IMR-90 (cell line): ENCODE results near the gene KAZN. TPM values are rescaled to one million over a fixed set of nuclear protein-coding genes. Genes with fewer than 3 reads are reported as not detected.

Source experiments
- ATAC-seq: fragments of 200-7000 bp; cut with Tn5 transposase; 2 replicates; pipeline ENCODE4 v1.9.1; 2020; ENCODE audit warnings: low read depth, mild to moderate bottlenecking, moderate library complexity
- BruUV-seq: library from RNA; stranded (reverse); fragments of 400-500 nt; replicated peaks from 2 replicates; lab custom pipeline; 2021; lab: Mats Ljungman, UMichigan
- CTCF ChIA-PET: fragments of 300-600 bp; formaldehyde crosslinking; extraction: SDS; loops from one replicate; lab custom pipeline; 2021; ENCODE audit warnings: antibody characterized with exemption; lab: Yijun Ruan, JAX
- POLR2A ChIA-PET: fragments of 300-600 bp; sonication (Branson Sonifier 250); formaldehyde crosslinking; loops from one replicate; lab custom pipeline; 2022; ENCODE audit warnings: antibody characterized with exemption; ENCODE audit not compliant: unreplicated experiment; lab: Charles Lee
- DNase-seq: peaks from one replicate; pipeline ENCODE4 v3.0.0; 2013
- H2AFZ ChIP-seq: replicated peaks from 2 replicates; pipeline ENCODE3; 2013; ENCODE audit warnings: low read length, mild to moderate bottlenecking; ENCODE audit not compliant: poor library complexity
- H2AK5ac ChIP-seq: 2 replicates; pipeline ENCODE4 v1.6.1; 2013; ENCODE audit warnings: low read depth, low read length, inconsistent platforms
- H2AK9ac ChIP-seq: replicated peaks from 2 replicates; pipeline ENCODE3; 2013; ENCODE audit warnings: mild to moderate bottlenecking, low read depth, low read length, moderate library complexity; ENCODE audit not compliant: poor library complexity
- H2BK120ac ChIP-seq: 2 replicates; pipeline ENCODE4 v1.6.1; 2013; ENCODE audit warnings: low read depth, low read length, inconsistent platforms
- H2BK15ac ChIP-seq: 3 replicates; pipeline ENCODE4 v1.6.1; 2013; ENCODE audit warnings: low read depth, low read length, inconsistent platforms
- H2BK20ac ChIP-seq: 2 replicates; pipeline ENCODE4 v1.6.1; 2013; ENCODE audit warnings: low read depth, mild to moderate bottlenecking, inconsistent platforms, low read length, moderate library complexity
- H2BK5ac ChIP-seq: 2 replicates; pipeline ENCODE4 v1.6.1; 2013; ENCODE audit warnings: mild to moderate bottlenecking, low read depth, low read length, inconsistent platforms; ENCODE audit not compliant: poor library complexity, severe bottlenecking
- H3K14ac ChIP-seq: replicated peaks from 2 replicates; pipeline ENCODE4 v1.6.1; 2013; ENCODE audit warnings: low read depth, low read length, inconsistent platforms
- H3K18ac ChIP-seq: 2 replicates; pipeline ENCODE4 v1.6.1; 2013; ENCODE audit warnings: low read depth, low read length, control low read depth
- H3K23ac ChIP-seq: 2 replicates; pipeline ENCODE4 v1.6.1; 2013; ENCODE audit warnings: low read depth, low read length, inconsistent platforms
- H3K27ac ChIP-seq: 2 replicates; pipeline ENCODE4 v1.5.1; 2013; ENCODE audit warnings: mild to moderate bottlenecking, control low read depth, low read length; ENCODE audit not compliant: insufficient read depth
- H3K27me3 ChIP-seq: 2 replicates; pipeline ENCODE4 v1.6.1; 2013; ENCODE audit warnings: low read length; ENCODE audit not compliant: control insufficient read depth, insufficient read depth
- H3K36me3 ChIP-seq: 2 replicates; pipeline ENCODE4 v1.6.1; 2013; ENCODE audit warnings: low read length, mixed read lengths; ENCODE audit not compliant: control insufficient read depth, insufficient read depth
- H3K4ac ChIP-seq: 2 replicates; pipeline ENCODE4 v1.6.1; 2013; ENCODE audit warnings: low read depth, low read length, inconsistent platforms
- H3K4me1 ChIP-seq: 2 replicates; pipeline ENCODE4 v1.6.1; 2013; ENCODE audit warnings: low read length, mixed read lengths; ENCODE audit not compliant: control insufficient read depth, insufficient read depth
- H3K4me2 ChIP-seq: 2 replicates; pipeline ENCODE4 v1.6.1; 2013; ENCODE audit warnings: low read depth, mild to moderate bottlenecking, control low read depth, low read length, moderate library complexity
- H3K4me3 ChIP-seq: 2 replicates; pipeline ENCODE4 v1.5.1; 2013; ENCODE audit warnings: low read depth, mild to moderate bottlenecking, control low read depth, low read length, moderate library complexity; ENCODE audit not compliant: insufficient read depth
- H3K56ac ChIP-seq: 2 replicates; pipeline ENCODE4 v1.6.1; 2013; ENCODE audit warnings: low read length, inconsistent platforms; ENCODE audit not compliant: insufficient read depth; ENCODE audit errors: extremely low read depth
- H3K79me1 ChIP-seq, 2 experiments: 2 replicates each; pipeline ENCODE4 v1.6.1; 2013; ENCODE audit warnings: low read length in 2 of 2, inconsistent platforms in 1 of 2, low read depth in 1 of 2
- H3K9ac ChIP-seq: 2 replicates; pipeline ENCODE4 v1.6.1; 2013; ENCODE audit warnings: low read depth, low read length, control low read depth
- H3K9me1 ChIP-seq: 2 replicates; pipeline ENCODE4 v1.6.1; 2013; ENCODE audit warnings: low read length, inconsistent platforms; ENCODE audit not compliant: insufficient read depth
- H3K9me3 ChIP-seq: 2 replicates; pipeline ENCODE4 v1.6.1; 2013; ENCODE audit warnings: low read length; ENCODE audit not compliant: control insufficient read depth, insufficient read depth
- H4K20me1 ChIP-seq: 2 replicates; pipeline ENCODE4 v1.6.1; 2013; ENCODE audit warnings: low read length, inconsistent platforms; ENCODE audit not compliant: insufficient read depth
- H4K5ac ChIP-seq: 2 replicates; pipeline ENCODE4 v1.6.1; 2013; ENCODE audit warnings: mild to moderate bottlenecking, low read depth, low read length, control low read depth
- H4K8ac ChIP-seq, 2 experiments: 2 replicates each; pipeline ENCODE4 v1.6.1; 2013; ENCODE audit warnings: low read depth in 2 of 2, low read length in 2 of 2, control low read depth in 1 of 2, inconsistent platforms in 1 of 2
- H4K91ac ChIP-seq: 2 replicates; pipeline ENCODE4 v1.6.1; 2013; ENCODE audit warnings: low read depth, low read length, inconsistent platforms; ENCODE audit not compliant: insufficient read depth
- BHLHE40 ChIP-seq: fragments of 150-350 bp; IDR thresholded peaks from 2 replicates; pipeline ENCODE4 v1.6.1; 2016; ENCODE audit warnings: mild to moderate bottlenecking, low read depth, low read length
- CHD1 ChIP-seq: IDR thresholded peaks from 2 replicates; pipeline ENCODE4 v1.6.1; 2012; ENCODE audit warnings: low read depth, low read length, improper control_type of control experiment
- FOS ChIP-seq: fragments of 150-350 bp; IDR thresholded peaks from 2 replicates; pipeline ENCODE4 v1.6.1; 2016; ENCODE audit warnings: low read depth, low read length
- MAFK ChIP-seq: IDR thresholded peaks from 2 replicates; pipeline ENCODE4 v1.6.1; 2012; ENCODE audit warnings: low read depth, low read length, improper control_type of control experiment
- MAZ ChIP-seq: IDR thresholded peaks from 2 replicates; pipeline ENCODE4 v1.6.1; 2012; ENCODE audit warnings: low read depth, mild to moderate bottlenecking, low read length, improper control_type of control experiment, moderate library complexity, borderline replicate concordance
- MXI1 ChIP-seq: IDR thresholded peaks from 2 replicates; pipeline ENCODE4 v1.6.1; 2012; ENCODE audit warnings: low read depth, mild to moderate bottlenecking, low read length, moderate library complexity, borderline replicate concordance
- NFE2L2 ChIP-seq: fragments of 150-350 bp; IDR thresholded peaks from 2 replicates; pipeline ENCODE4 v1.6.1; 2016; ENCODE audit warnings: low read depth, mild to moderate bottlenecking, low read length
- RAD21 ChIP-seq: IDR thresholded peaks from 2 replicates; pipeline ENCODE4 v1.6.1; 2012; ENCODE audit warnings: low read length, improper control_type of control experiment
- RCOR1 ChIP-seq: IDR thresholded peaks from 2 replicates; pipeline ENCODE4 v1.6.1; 2012; ENCODE audit warnings: mild to moderate bottlenecking, low read length, improper control_type of control experiment; ENCODE audit not compliant: insufficient replicate concordance
- RFX5 ChIP-seq: IDR thresholded peaks from 2 replicates; pipeline ENCODE4 v1.8.0; 2012; ENCODE audit warnings: low read depth, mild to moderate bottlenecking, low read length, moderate library complexity
- SMC3 ChIP-seq: fragments of 150-350 bp; IDR thresholded peaks from 2 replicates; pipeline ENCODE4 v1.6.1; 2016; ENCODE audit warnings: low read depth, mild to moderate bottlenecking, antibody characterized with exemption, low read length, moderate library complexity
- USF2 ChIP-seq: fragments of 150-350 bp; IDR thresholded peaks from 2 replicates; pipeline ENCODE4 v1.6.1; 2017; ENCODE audit warnings: mild to moderate bottlenecking, antibody characterized with exemption, low read length, low read depth
- WGBS, 2 experiments: methylation state at CpG; one replicate each; pipeline versions ENCODE4 v1.1.5 to v1.1.7; 2013; ENCODE audit warnings: missing lambda C conversion rate in 2 of 2; ENCODE audit not compliant: insufficient read length in 1 of 2; ENCODE audit errors: extremely low coverage in 2 of 2; 5-methylcytosine and 5-hydroxymethylcytosine counted together
- dilution Hi-C: fragments of 300-500 bp; cut with HindIII; formaldehyde crosslinking; loops from one replicate; pipeline ENCODE4 v1.14.3; 2018; ENCODE audit warnings: low sequenced_read_pairs; ENCODE audit not compliant: unreplicated experiment
- in situ Hi-C: fragments of 300-500 bp; cut with MboI; formaldehyde crosslinking; loops from 3 replicates; pipeline ENCODE4 v1.14.3; 2019; ENCODE audit warnings: low sequenced_read_pairs, inconsistent platforms, mixed read lengths
- intact Hi-C: fragments of 100-400 bp; cut with micrococcal nuclease; formaldehyde crosslinking; loops from 2 replicates; pipeline ENCODE4 v1.10.0; 2022
- polyA plus RNA-seq, 3 experiments: library from polyadenylated mRNA; depleted of rRNA; stranded (reverse); fragments of >200 nt; gene quantifications; 2 replicates each; pipeline ENCODE4 v1.2.3, GENCODE V29; 2012; ENCODE audit warnings: low replicate concordance in 1 of 3
- total RNA-seq: library from RNA; depleted of rRNA; stranded (reverse); fragments of >200 nt; gene quantifications from 2 replicates; pipeline ENCODE4 v1.2.3, GENCODE V29; 2012
- TF ChIP-seq, protein P1 (sequence below): fragments of 150-350 bp; IDR thresholded peaks from 2 replicates; pipeline ENCODE4 v1.6.1; 2016; ENCODE audit warnings: low read depth, mild to moderate bottlenecking, low read length, moderate library complexity, borderline replicate concordance

KAZN gene
- total and polyA plus RNA-seq, 2 of the 4 experiments (the other 2 are of a cell fraction), result 5.2 to 10.5 TPM

DNA sequence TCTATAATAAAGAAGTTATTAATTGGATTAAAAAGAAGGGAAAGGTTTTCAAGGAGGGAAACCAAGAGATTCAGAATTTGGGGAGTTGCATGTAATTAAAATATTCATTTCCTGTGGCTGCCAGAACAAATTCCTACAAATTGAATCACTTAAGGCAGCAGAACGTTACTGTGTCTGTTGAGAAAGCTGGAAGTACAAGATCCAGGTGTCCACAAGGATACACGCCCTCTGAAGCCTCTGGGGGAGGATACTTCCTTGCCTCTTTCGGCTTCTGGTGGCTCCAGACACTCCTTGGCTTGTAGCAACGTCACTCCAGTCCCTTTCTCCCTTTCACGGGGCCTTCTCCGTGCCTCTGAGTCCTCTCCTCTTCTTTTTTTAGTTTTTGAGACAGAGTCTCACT is 67.9 kb downstream of the KAZN start:
- ChIA-PET POLR2A (no interaction called here), CTCF (interaction anchor here (0.5 kb wide), 1 partner anchor 50 kb away, joined by 3 read pairs; no protein-coding TSS in a partner anchor)
- no peak for TF ChIP-seq FOS
- no peak for TF ChIP-seq MXI1
- no peak for TF ChIP-seq RAD21
- TF ChIP-seq MAFK, result no peak
- TF ChIP-seq MAZ, result no peak
- TF ChIP-seq USF2, result no peak
- no peak for TF ChIP-seq SMC3
- no peak for TF ChIP-seq BHLHE40
- no peak for TF ChIP-seq NFE2L2
- no peak for TF ChIP-seq RCOR1
- TF ChIP-seq, protein P1, sequence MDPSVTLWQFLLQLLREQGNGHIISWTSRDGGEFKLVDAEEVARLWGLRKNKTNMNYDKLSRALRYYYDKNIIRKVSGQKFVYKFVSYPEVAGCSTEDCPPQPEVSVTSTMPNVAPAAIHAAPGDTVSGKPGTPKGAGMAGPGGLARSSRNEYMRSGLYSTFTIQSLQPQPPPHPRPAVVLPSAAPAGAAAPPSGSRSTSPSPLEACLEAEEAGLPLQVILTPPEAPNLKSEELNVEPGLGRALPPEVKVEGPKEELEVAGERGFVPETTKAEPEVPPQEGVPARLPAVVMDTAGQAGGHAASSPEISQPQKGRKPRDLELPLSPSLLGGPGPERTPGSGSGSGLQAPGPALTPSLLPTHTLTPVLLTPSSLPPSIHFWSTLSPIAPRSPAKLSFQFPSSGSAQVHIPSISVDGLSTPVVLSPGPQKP, result no peak
- no peak for TF ChIP-seq CHD1
- TF ChIP-seq RFX5, result no peak
- Histone ChIP-seq H2BK5ac (no peak overlapping the region), H3K36me3 (no peaks in the 10 kb centered on the region), H2BK15ac (no peak overlapping the region), H3K56ac (no peak overlapping the region), H3K4me1 (no peaks in the 10 kb centered on the region), H3K9me3 (0 out of 2 replicates have a peak, but pooled peaks cover 2% of the 10 kb centered on the region), H3K79me1 (no peaks in the 10 kb centered on the region), H4K8ac (no peak overlapping the region), H2BK20ac (no peak overlapping the region), H2BK120ac (no peak overlapping the region), H4K91ac (no peak overlapping the region), H3K9ac (no peak overlapping the region), H3K27ac (no peak overlapping the region), H3K23ac (no peak overlapping the region), H3K27me3 (peaks cover 2% of the 10 kb centered on the region; the same call in 1 of the 2 replicates), H2AK9ac (no peak overlapping the region), H3K9me1 (no peaks in the 10 kb centered on the region), H3K4me3 (no peak overlapping the region), H3K4ac (no peak overlapping the region), H3K4me2 (no peak overlapping the region), H2AFZ (no peak overlapping the region), H3K14ac (no peak overlapping the region), H4K20me1 (no peaks in the 10 kb centered on the region), H3K18ac (no peak overlapping the region), H4K5ac (no peak overlapping the region), H2AK5ac (no peak overlapping the region)
- intact Hi-C loops, result no loop called here
- dilution Hi-C loops, result no loop called here
- BruUV-seq, result no TSS peak
- ATAC-seq, result no peak
- no CpG with 5 or more reads among the region's 6 CpGs for WGBS, 2 experiments
- no peak for DNase-seq
- in situ Hi-C loops, result no loop called here
